HG02588 (cell line): Measurements from ENCODE around the gene PCK1.

Experiments
- ATAC-seq: cut with Tn5 transposase; IDR thresholded peaks from one replicate; pipeline ENCODE4 v1.9.1; 2021; ENCODE audit warnings: mild to moderate bottlenecking, moderate library complexity; ENCODE audit not compliant: unreplicated experiment

PCK1 gene

GRCh38 chr20:57559658-57560553 lies 1.0 kb upstream of the PCK1 start:
- no peak for ATAC-seq

GRCh38 chr20:57561356-57562279 lies 708 bp downstream of the PCK1 start:
- ATAC-seq: no peak

- ATAC-seq: no peak
These were observed 1.9 kb downstream of the PCK1 start for GRCh38 chr20:57562541-57563465.

GRCh38 chr20:57563522-57563921 lies 2.6 kb downstream of the PCK1 start:
- no peak for ATAC-seq

- no peak for ATAC-seq
These were observed 3.4 kb downstream of the PCK1 start for GRCh38 chr20:57564180-57564802.

GRCh38 chr20:57564951-57565642 lies 4.2 kb downstream of the PCK1 start:
- no peak for ATAC-seq

GRCh38 chr20:57566399-57566798 lies 5.5 kb downstream of the PCK1 start:
- ATAC-seq: no peak

GRCh38 chr20:57566803-57567459 lies 6.0 kb downstream of the PCK1 start:
- no peak for ATAC-seq

- no peak for ATAC-seq
These were observed 6.7 kb downstream of the PCK1 start for GRCh38 chr20:57567471-57568079.

- no peak for ATAC-seq
These were observed 7.4 kb downstream of the PCK1 start for GRCh38 chr20:57568088-57568896.

GRCh38 chr20:57568960-57569359 lies 8.1 kb downstream of the PCK1 start:
- ATAC-seq: no peak

- ATAC-seq: no peak
These were observed 9.4 kb downstream of the PCK1 start for GRCh38 chr20:57570145-57570850.

- no peak for ATAC-seq
These were observed 10.0 kb downstream of the PCK1 start for GRCh38 chr20:57570920-57571319.

GRCh38 chr20:57571782-57572416 lies 11.0 kb downstream of the PCK1 start:
- no peak for ATAC-seq

- no peak for ATAC-seq
These were observed 12.3 kb downstream of the PCK1 start for GRCh38 chr20:57573242-57573641.

GRCh38 chr20:57573894-57574293 lies 13.0 kb downstream of the PCK1 start:
- ATAC-seq: no peak

- ATAC-seq: no peak
These were observed 14.0 kb downstream of the PCK1 start for GRCh38 chr20:57574954-57575353.
